GM12878 (cell line): ENCODE data around the gene GNB2. TPM values are rescaled to one million over a fixed set of nuclear protein-coding genes. Genes with fewer than 3 reads are reported as not detected.
A peak's percentile ranks its signal among the peaks of the same experiment; 100 is the strongest.

ENCODE experiments used
- DPF2 ChIP-seq: fragments of 450-650 bp; IDR thresholded peaks from 2 replicates; pipeline ENCODE4 v1.6.1; 2017; ENCODE audit warnings: mild to moderate bottlenecking
- FOXK2 ChIP-seq: fragments of 450-650 bp; IDR thresholded peaks from 2 replicates; pipeline ENCODE4 v1.6.1; 2017; ENCODE audit warnings: mild to moderate bottlenecking, moderate library complexity
- HDGF ChIP-seq: fragments of 450-650 bp; IDR thresholded peaks from 2 replicates; pipeline ENCODE4 v1.6.1; 2016; ENCODE audit warnings: antibody characterized with exemption
- KLF5 ChIP-seq: fragments of 450-650 bp; IDR thresholded peaks from 2 replicates; pipeline ENCODE4 v1.6.1; 2014; ENCODE audit warnings: mild to moderate bottlenecking; ENCODE audit not compliant: partially characterized antibody
- MAX ChIP-seq: IDR thresholded peaks from 2 replicates; pipeline ENCODE4 v1.6.1; 2012; ENCODE audit warnings: low read depth, low read length, improper control_type of control experiment
- MTA3 ChIP-seq: IDR thresholded peaks from 2 replicates; pipeline ENCODE4 v1.6.1; 2012; ENCODE audit warnings: low read length, inconsistent platforms, borderline replicate concordance
- MYC ChIP-seq: IDR thresholded peaks from 2 replicates; pipeline ENCODE4 v1.6.1; 2011; ENCODE audit warnings: mild to moderate bottlenecking, low read length, moderate library complexity, inconsistent platforms; ENCODE audit not compliant: insufficient read depth, insufficient replicate concordance, insufficient read length, severe bottlenecking
- NBN ChIP-seq: fragments of 450-650 bp; IDR thresholded peaks from 2 replicates; pipeline ENCODE4 v1.6.1; 2016
- NFYA ChIP-seq: IDR thresholded peaks from 2 replicates; pipeline ENCODE4 v1.6.1; 2011; ENCODE audit warnings: low read depth, mild to moderate bottlenecking, low read length, improper control_type of control experiment, borderline replicate concordance
- POLR2AphosphoS2 ChIP-seq: IDR thresholded peaks from 2 replicates; pipeline ENCODE4 v1.6.1; 2011; ENCODE audit warnings: low read depth, mild to moderate bottlenecking, low read length, improper control_type of control experiment, moderate library complexity
- POU2F2 ChIP-seq: IDR thresholded peaks from 3 replicates; pipeline ENCODE4 v1.6.1; 2011; ENCODE audit warnings: low read depth, mild to moderate bottlenecking, low read length, borderline replicate concordance
- SMAD5 ChIP-seq: IDR thresholded peaks from 2 replicates; pipeline ENCODE4 v1.6.1; 2016; ENCODE audit warnings: antibody characterized with exemption, low read depth
- SMARCA5 ChIP-seq: fragments of 450-650 bp; IDR thresholded peaks from 2 replicates; pipeline ENCODE4 v1.6.1; 2017; ENCODE audit warnings: mild to moderate bottlenecking
- SREBF2 ChIP-seq: IDR thresholded peaks from 2 replicates; pipeline ENCODE4 v1.6.1; 2012; ENCODE audit warnings: mild to moderate bottlenecking, low read length
- TAF1 ChIP-seq: IDR thresholded peaks from 2 replicates; pipeline ENCODE4 v1.6.1; 2011; ENCODE audit warnings: mild to moderate bottlenecking, low read depth, low read length, borderline replicate concordance
- TCF3 ChIP-seq: IDR thresholded peaks from 2 replicates; pipeline ENCODE4 v1.6.1; 2012; ENCODE audit warnings: low read depth, mild to moderate bottlenecking, low read length, borderline replicate concordance; ENCODE audit not compliant: insufficient read depth
- USF2 ChIP-seq: IDR thresholded peaks from 2 replicates; pipeline ENCODE4 v1.6.1; 2011; ENCODE audit warnings: low read depth, low read length, improper control_type of control experiment, borderline replicate concordance
- ZSCAN29 ChIP-seq: fragments of 450-650 bp; IDR thresholded peaks from 2 replicates; pipeline ENCODE4 v1.6.1; 2017; ENCODE audit warnings: mild to moderate bottlenecking, moderate library complexity
- polyA plus RNA-seq, 11 experiments: library from polyadenylated mRNA; depleted of rRNA in 4 of 11; unstranded in 6 of 11; stranded (reverse) in 5 of 11; fragments of >200 nt; fragmentation: Nextera tagmentation in 4 of 11; fragmentation: Illumina TruSeq in 1 of 11; extraction: Ambion mirVana in 4 of 11; extraction: Trizol in 1 of 11; gene quantifications; 1 replicate in 1 of 11; 2 replicates in 10 of 11; pipeline versions ENCODE4 v1.2.1 to v1.2.3, GENCODE V29; 2011 to 2016; ENCODE audit warnings: inconsistent platforms in 2 of 11, missing spikeins in 2 of 11, low read depth in 1 of 11
- total RNA-seq, 4 experiments: library from RNA; depleted of rRNA in 3 of 4; stranded (reverse); fragments of >200 nt in 3 of 4; fragmentation: Illumina TruSeq in 1 of 4; extraction: Trizol in 1 of 4; gene quantifications; 2 replicates each; pipeline versions ENCODE4 v1.2.1 to v1.2.3, GENCODE V29; 2013 to 2021
- TF ChIP-seq, protein P1 (sequence below): fragments of 450-650 bp; IDR thresholded peaks from 2 replicates; pipeline ENCODE4 v1.6.1; 2017; ENCODE audit warnings: mild to moderate bottlenecking
- TF ChIP-seq, protein P2 (sequence below): fragments of 450-650 bp; IDR thresholded peaks from 2 replicates; pipeline ENCODE4 v1.6.1; 2017; ENCODE audit warnings: low read depth, mild to moderate bottlenecking, moderate library complexity
- TF ChIP-seq, protein P3 (sequence below): fragments of 150-350 bp; IDR thresholded peaks from 2 replicates; pipeline ENCODE4 v1.6.1; 2016; ENCODE audit warnings: low read depth, low read length

GNB2 gene
- total and polyA plus RNA-seq, 10 of the 15 experiments (the other 5 are each of a cell fraction or from before 2014, with no cell fraction given), result 0.35 to 175 (median 59.7) TPM

GRCh38 chr7:100673302-100673941 is at the start of gene GNB2 (continued):
- TF ChIP-seq POU2F2, result 0 out of 3 replicates have a peak, but pooled peaks have one; percentile 28
- TF ChIP-seq HDGF, result peak; percentile 96
- no peak for TF ChIP-seq POLR2AphosphoS2
- peak; percentile 52; the same call in 1 of the 2 replicates for TF ChIP-seq TCF3
- TF ChIP-seq MAX, result peak; percentile 9; the same call in 1 of the 2 replicates
- TF ChIP-seq, protein P1, sequence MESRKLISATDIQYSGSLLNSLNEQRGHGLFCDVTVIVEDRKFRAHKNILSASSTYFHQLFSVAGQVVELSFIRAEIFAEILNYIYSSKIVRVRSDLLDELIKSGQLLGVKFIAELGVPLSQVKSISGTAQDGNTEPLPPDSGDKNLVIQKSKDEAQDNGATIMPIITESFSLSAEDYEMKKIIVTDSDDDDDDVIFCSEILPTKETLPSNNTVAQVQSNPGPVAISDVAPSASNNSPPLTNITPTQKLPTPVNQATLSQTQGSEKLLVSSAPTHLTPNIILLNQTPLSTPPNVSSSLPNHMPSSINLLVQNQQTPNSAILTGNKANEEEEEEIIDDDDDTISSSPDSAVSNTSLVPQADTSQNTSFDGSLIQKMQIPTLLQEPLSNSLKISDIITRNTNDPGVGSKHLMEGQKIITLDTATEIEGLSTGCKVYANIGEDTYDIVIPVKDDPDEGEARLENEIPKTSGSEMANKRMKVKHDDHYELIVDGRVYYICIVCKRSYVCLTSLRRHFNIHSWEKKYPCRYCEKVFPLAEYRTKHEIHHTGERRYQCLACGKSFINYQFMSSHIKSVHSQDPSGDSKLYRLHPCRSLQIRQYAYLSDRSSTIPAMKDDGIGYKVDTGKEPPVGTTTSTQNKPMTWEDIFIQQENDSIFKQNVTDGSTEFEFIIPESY, result no peak; the same call in 1 of the 2 replicates
- peak; percentile 83 for TF ChIP-seq TAF1
- TF ChIP-seq, protein P2, sequence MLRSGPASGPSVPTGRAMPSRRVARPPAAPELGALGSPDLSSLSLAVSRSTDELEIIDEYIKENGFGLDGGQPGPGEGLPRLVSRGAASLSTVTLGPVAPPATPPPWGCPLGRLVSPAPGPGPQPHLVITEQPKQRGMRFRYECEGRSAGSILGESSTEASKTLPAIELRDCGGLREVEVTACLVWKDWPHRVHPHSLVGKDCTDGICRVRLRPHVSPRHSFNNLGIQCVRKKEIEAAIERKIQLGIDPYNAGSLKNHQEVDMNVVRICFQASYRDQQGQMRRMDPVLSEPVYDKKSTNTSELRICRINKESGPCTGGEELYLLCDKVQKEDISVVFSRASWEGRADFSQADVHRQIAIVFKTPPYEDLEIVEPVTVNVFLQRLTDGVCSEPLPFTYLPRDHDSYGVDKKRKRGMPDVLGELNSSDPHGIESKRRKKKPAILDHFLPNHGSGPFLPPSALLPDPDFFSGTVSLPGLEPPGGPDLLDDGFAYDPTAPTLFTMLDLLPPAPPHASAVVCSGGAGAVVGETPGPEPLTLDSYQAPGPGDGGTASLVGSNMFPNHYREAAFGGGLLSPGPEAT, result peak; percentile 95
- no peak for TF ChIP-seq SMAD5
- TF ChIP-seq MYC, result peak; percentile 73
- peak; percentile 99 for TF ChIP-seq FOXK2
- TF ChIP-seq MTA3, result no peak
- no peak for TF ChIP-seq NFYA
- TF ChIP-seq USF2, result peak; percentile 89
- TF ChIP-seq ZSCAN29, result 0 out of 2 replicates have a peak, but pooled peaks have one; percentile 20
- TF ChIP-seq, protein P3, sequence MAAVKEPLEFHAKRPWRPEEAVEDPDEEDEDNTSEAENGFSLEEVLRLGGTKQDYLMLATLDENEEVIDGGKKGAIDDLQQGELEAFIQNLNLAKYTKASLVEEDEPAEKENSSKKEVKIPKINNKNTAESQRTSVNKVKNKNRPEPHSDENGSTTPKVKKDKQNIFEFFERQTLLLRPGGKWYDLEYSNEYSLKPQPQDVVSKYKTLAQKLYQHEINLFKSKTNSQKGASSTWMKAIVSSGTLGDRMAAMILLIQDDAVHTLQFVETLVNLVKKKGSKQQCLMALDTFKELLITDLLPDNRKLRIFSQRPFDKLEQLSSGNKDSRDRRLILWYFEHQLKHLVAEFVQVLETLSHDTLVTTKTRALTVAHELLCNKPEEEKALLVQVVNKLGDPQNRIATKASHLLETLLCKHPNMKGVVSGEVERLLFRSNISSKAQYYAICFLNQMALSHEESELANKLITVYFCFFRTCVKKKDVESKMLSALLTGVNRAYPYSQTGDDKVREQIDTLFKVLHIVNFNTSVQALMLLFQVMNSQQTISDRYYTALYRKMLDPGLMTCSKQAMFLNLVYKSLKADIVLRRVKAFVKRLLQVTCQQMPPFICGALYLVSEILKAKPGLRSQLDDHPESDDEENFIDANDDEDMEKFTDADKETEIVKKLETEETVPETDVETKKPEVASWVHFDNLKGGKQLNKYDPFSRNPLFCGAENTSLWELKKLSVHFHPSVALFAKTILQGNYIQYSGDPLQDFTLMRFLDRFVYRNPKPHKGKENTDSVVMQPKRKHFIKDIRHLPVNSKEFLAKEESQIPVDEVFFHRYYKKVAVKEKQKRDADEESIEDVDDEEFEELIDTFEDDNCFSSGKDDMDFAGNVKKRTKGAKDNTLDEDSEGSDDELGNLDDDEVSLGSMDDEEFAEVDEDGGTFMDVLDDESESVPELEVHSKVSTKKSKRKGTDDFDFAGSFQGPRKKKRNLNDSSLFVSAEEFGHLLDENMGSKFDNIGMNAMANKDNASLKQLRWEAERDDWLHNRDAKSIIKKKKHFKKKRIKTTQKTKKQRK, result no peak
- TF ChIP-seq KLF5, result peak; percentile 99
- TF ChIP-seq DPF2, result peak; percentile 94
- TF ChIP-seq NBN, result peak; percentile 99
- peak; percentile 95 for TF ChIP-seq SMARCA5
- no peak for TF ChIP-seq SREBF2
